Smooth muscle cell (in vitro differentiated cells): Measurements from ENCODE around the gene TMEM192. TPM values are rescaled to one million over a fixed set of nuclear protein-coding genes. Genes with fewer than 3 reads are reported as not detected.

Source experiments
- DNase-seq: peaks from one replicate; lab custom pipeline; 2025; ENCODE audit not compliant: unreplicated experiment; lab: John Stamatoyannopoulos, UW
- H2AFZ ChIP-seq: fragments of 200-600 bp; sonication (generic); 2 replicates; pipeline ENCODE4 v1.6.0; 2016; ENCODE audit warnings: antibody characterized with exemption, low read depth, mild to moderate bottlenecking
- H3F3A ChIP-seq: fragments of 200-600 bp; sonication (generic); 2 replicates; pipeline ENCODE4 v1.6.0; 2017; ENCODE audit warnings: antibody characterized with exemption, low read depth
- H3K27ac ChIP-seq: fragments of 200-600 bp; sonication (generic); 2 replicates; pipeline ENCODE4 v1.5.1; 2016; ENCODE audit warnings: low read depth, mild to moderate bottlenecking
- H3K27me3 ChIP-seq: fragments of 200-600 bp; sonication (generic); 2 replicates; pipeline ENCODE4 v1.6.1; 2016; ENCODE audit warnings: low read depth, mild to moderate bottlenecking
- H3K36me3 ChIP-seq: fragments of 200-600 bp; sonication (generic); 2 replicates; pipeline ENCODE4 v1.5.1; 2016; ENCODE audit warnings: low read depth
- H3K4me1 ChIP-seq: fragments of 200-600 bp; sonication (generic); 2 replicates; pipeline ENCODE4 v1.5.1; 2016; ENCODE audit warnings: low read depth
- H3K4me2 ChIP-seq: fragments of 200-600 bp; sonication (generic); 2 replicates; pipeline ENCODE4 v1.6.0; 2016; ENCODE audit warnings: mild to moderate bottlenecking
- H3K4me3 ChIP-seq: fragments of 200-600 bp; sonication (generic); 2 replicates; pipeline ENCODE4 v1.5.1; 2016; ENCODE audit warnings: mild to moderate bottlenecking
- H3K79me2 ChIP-seq: fragments of 200-600 bp; sonication (generic); 2 replicates; pipeline ENCODE4 v1.6.0; 2016; ENCODE audit warnings: low read depth, mild to moderate bottlenecking
- H3K9ac ChIP-seq: fragments of 200-600 bp; sonication (generic); 2 replicates; pipeline ENCODE4 v1.6.0; 2016; ENCODE audit warnings: low read depth
- H3K9me3 ChIP-seq: fragments of 200-600 bp; sonication (generic); replicated peaks from 2 replicates; pipeline ENCODE4 v1.5.1; 2016; ENCODE audit warnings: low read depth
- H4K20me1 ChIP-seq: fragments of 200-600 bp; sonication (generic); 2 replicates; pipeline ENCODE4 v1.6.0; 2016; ENCODE audit warnings: low read depth
- WGBS: methylation state at CpG from one replicate; pipeline ENCODE4 v1.1.7; 2016; ENCODE audit warnings: low lambda C conversion rate; 5-methylcytosine and 5-hydroxymethylcytosine counted together
- polyA plus RNA-seq: library from polyadenylated mRNA; unstranded; fragments of >200 nt; fragmentation: Nextera tagmentation; extraction: Ambion mirVana; gene quantifications from 2 replicates; pipeline ENCODE4 v1.2.1, GENCODE V29; 2016
- total RNA-seq: library from RNA; depleted of rRNA; stranded (reverse); fragments of >200 nt; gene quantifications from 2 replicates; pipeline ENCODE4 v1.2.3, GENCODE V29; 2014
- TF ChIP-seq, protein P1 (sequence below): fragments of 200-600 bp; sonication (generic); IDR thresholded peaks from 2 replicates; pipeline ENCODE4 v1.5.1; 2017; ENCODE audit warnings: borderline replicate concordance, mild to moderate bottlenecking, antibody characterized with exemption; ENCODE audit not compliant: insufficient read depth, poor library complexity, severe bottlenecking

The TMEM192 gene
- total and polyA plus RNA-seq, 2 experiments from 2014 or later = 6.2 to 11.0 TPM

DNA sequence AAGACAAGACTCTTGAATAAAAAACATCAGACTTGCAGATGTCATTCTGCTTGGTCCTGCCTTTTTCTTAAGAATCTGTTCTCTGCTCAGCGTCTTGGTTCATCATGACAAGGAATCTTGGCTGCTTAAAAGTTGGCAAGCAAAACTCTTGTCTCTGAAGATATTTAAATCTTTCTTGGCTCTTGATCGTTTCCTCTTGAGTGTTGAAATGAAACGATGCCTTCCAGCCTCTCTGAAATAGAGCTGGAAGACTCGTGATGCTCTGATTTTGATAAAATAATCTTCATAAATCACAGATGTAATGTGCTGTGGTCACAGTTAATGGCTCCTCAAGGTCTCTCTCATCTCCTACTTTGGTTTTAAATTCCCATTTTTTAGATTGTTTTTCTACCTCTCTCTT is 39.9 kb upstream of the TMEM192 start:
- Histone ChIP-seq H3K79me2 (no peaks in the 10 kb centered on the region), H3K9ac (no peak overlapping the region), H3K4me3 (no peak overlapping the region), H3K36me3 (no peaks in the 10 kb centered on the region), H4K20me1 (no peaks in the 10 kb centered on the region), H2AFZ (no peak overlapping the region), H3K9me3 (no peaks in the 10 kb centered on the region), H3K27ac (no peak overlapping the region), H3F3A (no peaks in the 10 kb centered on the region), H3K4me1 (no peaks in the 10 kb centered on the region), H3K27me3 (no peaks in the 10 kb centered on the region), H3K4me2 (no peak overlapping the region)
- TF ChIP-seq, protein P1, sequence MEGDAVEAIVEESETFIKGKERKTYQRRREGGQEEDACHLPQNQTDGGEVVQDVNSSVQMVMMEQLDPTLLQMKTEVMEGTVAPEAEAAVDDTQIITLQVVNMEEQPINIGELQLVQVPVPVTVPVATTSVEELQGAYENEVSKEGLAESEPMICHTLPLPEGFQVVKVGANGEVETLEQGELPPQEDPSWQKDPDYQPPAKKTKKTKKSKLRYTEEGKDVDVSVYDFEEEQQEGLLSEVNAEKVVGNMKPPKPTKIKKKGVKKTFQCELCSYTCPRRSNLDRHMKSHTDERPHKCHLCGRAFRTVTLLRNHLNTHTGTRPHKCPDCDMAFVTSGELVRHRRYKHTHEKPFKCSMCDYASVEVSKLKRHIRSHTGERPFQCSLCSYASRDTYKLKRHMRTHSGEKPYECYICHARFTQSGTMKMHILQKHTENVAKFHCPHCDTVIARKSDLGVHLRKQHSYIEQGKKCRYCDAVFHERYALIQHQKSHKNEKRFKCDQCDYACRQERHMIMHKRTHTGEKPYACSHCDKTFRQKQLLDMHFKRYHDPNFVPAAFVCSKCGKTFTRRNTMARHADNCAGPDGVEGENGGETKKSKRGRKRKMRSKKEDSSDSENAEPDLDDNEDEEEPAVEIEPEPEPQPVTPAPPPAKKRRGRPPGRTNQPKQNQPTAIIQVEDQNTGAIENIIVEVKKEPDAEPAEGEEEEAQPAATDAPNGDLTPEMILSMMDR = no peak
- no peak for DNase-seq
- 61% methylated on average over 4 of the region's 4 CpGs for WGBS

DNA sequence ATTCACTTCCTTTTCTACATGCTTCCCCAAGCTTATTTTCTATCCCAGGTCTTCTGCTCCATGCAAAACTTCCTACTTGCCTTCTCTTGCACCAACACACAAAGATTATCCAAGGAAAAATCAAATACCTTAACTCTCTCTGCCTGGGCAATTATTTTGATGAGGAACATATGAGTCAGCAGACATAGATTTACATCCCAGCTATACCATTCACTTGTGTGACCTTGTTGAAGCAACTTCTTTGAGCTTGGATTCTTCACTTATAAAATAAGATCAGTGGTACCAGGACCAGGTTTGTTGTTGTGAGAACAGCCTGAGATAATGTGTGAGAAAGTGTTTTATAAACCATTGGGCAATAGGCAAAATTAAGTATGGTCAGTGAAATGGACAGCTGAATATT is 39.1 kb upstream of the TMEM192 start:
- TF ChIP-seq, protein P1 = no peak
- no peaks in the 10 kb centered on the region for H3K9me3 ChIP-seq
- no peaks in the 10 kb centered on the region for H3F3A ChIP-seq
- H3K4me1 ChIP-seq = no peaks in the 10 kb centered on the region
- DNase-seq = no peak
- H4K20me1 ChIP-seq = no peaks in the 10 kb centered on the region
- H2AFZ ChIP-seq = no peak overlapping the region
- H3K4me2 ChIP-seq = no peak overlapping the region
- no peaks in the 10 kb centered on the region for H3K27me3 ChIP-seq
- H3K27ac ChIP-seq = no peak overlapping the region
- H3K79me2 ChIP-seq = no peaks in the 10 kb centered on the region
- H3K9ac ChIP-seq = no peak overlapping the region
- H3K4me3 ChIP-seq = no peak overlapping the region
- H3K36me3 ChIP-seq = no peaks in the 10 kb centered on the region

DNA sequence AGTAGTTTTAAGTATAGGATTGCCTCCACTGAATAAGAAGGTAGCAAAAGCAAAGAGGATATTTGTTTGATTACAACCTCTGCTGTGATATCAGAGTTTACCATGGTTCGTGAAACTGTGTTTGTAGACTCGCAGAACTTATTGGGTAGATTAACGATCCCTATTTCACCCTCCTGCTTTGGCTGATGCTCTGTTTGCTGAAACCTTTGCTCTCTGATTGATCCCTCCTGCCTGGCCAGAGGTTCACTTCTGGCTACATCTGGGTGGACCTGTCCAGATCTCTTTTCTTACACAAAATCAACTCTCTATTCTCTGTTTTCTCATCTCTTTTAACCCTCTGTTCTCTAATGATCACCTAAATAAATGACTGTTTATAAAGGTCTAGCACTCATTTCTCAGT is 37.9 kb upstream of the TMEM192 start:
- Histone ChIP-seq H3K36me3 (no peaks in the 10 kb centered on the region), H3K4me1 (no peaks in the 10 kb centered on the region), H3K79me2 (no peaks in the 10 kb centered on the region), H3K9ac (no peak overlapping the region), H3F3A (no peaks in the 10 kb centered on the region), H3K27ac (no peak overlapping the region), H3K4me2 (no peak overlapping the region), H3K9me3 (no peaks in the 10 kb centered on the region), H3K27me3 (no peaks in the 10 kb centered on the region), H4K20me1 (no peaks in the 10 kb centered on the region), H2AFZ (no peak overlapping the region), H3K4me3 (no peak overlapping the region)
- no peak for DNase-seq
- WGBS = 97% methylated on average over 3 of the region's 3 CpGs
- TF ChIP-seq, protein P1 = no peak

DNA sequence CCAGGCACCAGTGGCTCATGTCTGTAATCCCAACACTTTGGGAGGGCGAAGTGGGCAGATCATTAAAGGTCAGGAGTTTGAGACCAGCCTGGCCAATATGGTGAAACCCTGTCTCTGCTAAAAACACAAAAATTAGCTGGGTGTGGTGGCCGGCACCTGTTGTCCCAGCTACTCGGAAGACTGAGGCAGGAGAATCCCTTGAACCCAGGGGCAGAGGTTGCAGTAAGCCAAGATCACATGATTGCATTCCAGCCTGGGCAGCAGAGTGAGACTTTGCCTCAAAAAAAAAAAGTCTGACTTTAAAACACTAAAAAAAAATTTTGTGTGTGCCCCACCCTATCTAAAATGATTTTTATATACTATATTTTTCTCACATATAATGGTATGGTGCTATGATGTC is 26.2 kb upstream of the TMEM192 start:
- H3K9me3 ChIP-seq = no peaks in the 10 kb centered on the region
- no peaks in the 10 kb centered on the region for H3K4me1 ChIP-seq
- H3K36me3 ChIP-seq = no peaks in the 10 kb centered on the region
- H3K27ac ChIP-seq = no peak overlapping the region
- no peaks in the 10 kb centered on the region for H3K79me2 ChIP-seq
- no peak overlapping the region for H3K4me2 ChIP-seq
- no peak overlapping the region for H3K9ac ChIP-seq
- H3F3A ChIP-seq = no peaks in the 10 kb centered on the region
- 92% methylated on average over 3 of the region's 3 CpGs for WGBS
- no peak for DNase-seq
- H4K20me1 ChIP-seq = no peaks in the 10 kb centered on the region
- H3K4me3 ChIP-seq = no peak overlapping the region
- no peaks in the 10 kb centered on the region for H3K27me3 ChIP-seq
- TF ChIP-seq, protein P1 = no peak
- H2AFZ ChIP-seq = no peak overlapping the region
